AG08395 (cell line): Measurements from ENCODE around the gene PADI2.
A peak's percentile ranks its signal among the peaks of the same experiment; 100 is the strongest.

Experiments
- DNase-seq: peaks from one replicate; pipeline ENCODE4 v3.0.0; 2012; ENCODE audit warnings: mixed read lengths, low spot score

Gene PADI2

GRCh38 chr1:17119076-17119772 lies at the start of gene PADI2:
PADI2 (minus strand) TSS chr1:17119451; CDS start chr1:17119371, 80 bp downstream.
- peak; percentile 83 for DNase-seq

GRCh38 chr1:17168091-17168876 lies 49.0 kb upstream of the PADI2 start:
- peak; percentile 90 for DNase-seq

- DNase-seq = no peak
Observed at GRCh38 chr1:17167786-17168090, 48.5 kb upstream of the PADI2 start.

GRCh38 chr1:17167041-17167785 lies 48.0 kb upstream of the PADI2 start:
- no peak for DNase-seq

- DNase-seq = no peak
Observed at GRCh38 chr1:17165823-17166222, 46.6 kb upstream of the PADI2 start.

- DNase-seq = no peak
Observed at GRCh38 chr1:17163789-17164666, 44.8 kb upstream of the PADI2 start.

- DNase-seq = no peak
Observed at GRCh38 chr1:17163371-17163770, 44.1 kb upstream of the PADI2 start.

GRCh38 chr1:17162941-17163340 lies 43.7 kb upstream of the PADI2 start:
- DNase-seq = no peak

- DNase-seq = no peak
Observed at GRCh38 chr1:17161926-17162800, 42.9 kb upstream of the PADI2 start.

- DNase-seq = no peak
Observed at GRCh38 chr1:17161137-17161740, 42.0 kb upstream of the PADI2 start.

GRCh38 chr1:17158961-17159360 lies 39.7 kb upstream of the PADI2 start:
- no peak for DNase-seq

GRCh38 chr1:17156108-17156507 lies 36.9 kb upstream of the PADI2 start:
- DNase-seq = no peak

GRCh38 chr1:17155257-17155920 lies 36.1 kb upstream of the PADI2 start:
- DNase-seq = no peak

GRCh38 chr1:17149771-17150170 lies 30.5 kb upstream of the PADI2 start:
- DNase-seq = no peak

GRCh38 chr1:17148950-17149608 lies 29.8 kb upstream of the PADI2 start:
- peak; percentile 20 for DNase-seq

GRCh38 chr1:17145648-17146047 lies 26.4 kb upstream of the PADI2 start:
- no peak for DNase-seq

- DNase-seq = no peak
Observed at GRCh38 chr1:17143760-17144159, 24.5 kb upstream of the PADI2 start.

- no peak for DNase-seq
Observed at GRCh38 chr1:17141441-17142197, 22.4 kb upstream of the PADI2 start.

GRCh38 chr1:17140279-17140678 lies 21.0 kb upstream of the PADI2 start:
- DNase-seq = no peak
